ENCODE data around the gene ARMC12. TPM values are rescaled to one million over a fixed set of nuclear protein-coding genes. Genes with fewer than 3 reads are reported as not detected.

The ARMC12 gene
- total and polyA plus RNA-seq, 2 donors (not counting 3 experiments of a cell fraction or from before 2014, with no cell fraction given): 0.91 to 1.9 TPM

GRCh38 chr6:35746516-35746915 is 9.7 kb downstream of the ARMC12 start:
- Histone ChIP-seq H3K36me3 (ENCODE audit: control insufficient read depth in 2 of 2, extremely low read depth in 1 of 2, insufficient read depth in 2 of 2, low read length in 2 of 2) (no peaks in the 10 kb centered on the region), H2AFZ (ENCODE audit: low read depth, low read length) (no peak overlapping the region), H3K9ac (replicated peaks; ENCODE audit: extremely low read depth, insufficient read depth, low read length) (no peak overlapping the region), H3K9me3 (replicated peaks; ENCODE audit: control insufficient read depth, insufficient read depth, low read length) (no peaks in the 10 kb centered on the region), H3K27ac (ENCODE audit: insufficient read depth, low read depth, low read length) (no peak overlapping the region), H4K20me1 (replicated peaks; ENCODE audit: control insufficient read depth, extremely low read depth, insufficient read depth, low read length) (no peaks in the 10 kb centered on the region), H3K4me2 (ENCODE audit: insufficient read depth, low read length) (no peak overlapping the region), H3K27me3 (ENCODE audit: control insufficient read depth in 2 of 2, insufficient read depth in 2 of 2, low read length in 2 of 2) (peaks cover 2 to 6% of the 10 kb centered on the region in 2 experiments), H3K4me3 (replicated peaks in 1 of 3; ENCODE audit: insufficient read depth in 1 of 3, low read depth in 1 of 3, low read length in 3 of 3) (no peak overlapping the region), H3K79me2 (ENCODE audit: control insufficient read depth, insufficient read depth, low read length) (no peaks in the 10 kb centered on the region), H3K9me1 (replicated peaks; ENCODE audit: control insufficient read depth, extremely low read depth, insufficient read depth, low read length) (no peaks in the 10 kb centered on the region), H3K4me1 (ENCODE audit: control insufficient read depth, extremely low read depth, insufficient read depth, low read length) (no peaks in the 10 kb centered on the region)
- FAIRE-seq: no peak
- TF ChIP-seq CTCF (IDR thresholded peaks at IDR 0.05; ENCODE audit: extremely low read depth in 1 of 2, insufficient read depth in 1 of 2, low read depth in 1 of 2, low read length in 2 of 2) (no peak), POLR2AphosphoS5 (IDR thresholded peaks at IDR 0.05; ENCODE audit: insufficient read depth, low read depth, low read length) (no peak), FOS (IDR thresholded peaks at IDR 0.05; ENCODE audit: borderline replicate concordance, insufficient read depth, low read length) (no peak), MAX (IDR thresholded peaks at IDR 0.05; ENCODE audit: insufficient read depth, insufficient read length) (no peak), GATA2 (IDR thresholded peaks at IDR 0.05; ENCODE audit: insufficient read depth, insufficient read length, low read depth, low read length) (no peak), POLR2A (IDR thresholded peaks at IDR 0.05; ENCODE audit: low read depth, low read length) (no peak), JUN (IDR thresholded peaks at IDR 0.05; ENCODE audit: borderline replicate concordance, insufficient read depth, insufficient read length, low read depth) (no peak), EZH2 (IDR thresholded peaks at IDR 0.05; ENCODE audit: borderline replicate concordance, low read depth, low read length, severe bottlenecking) (no peak), MYC (IDR thresholded peaks at IDR 0.05; ENCODE audit: low read depth, low read length) (no peak)
- intact Hi-C loops (cut with micrococcal nuclease): no loop called here
- CTCF ChIA-PET: interaction anchor here (1.2 to 2.3 kb wide), 2 partner anchors 10 to 11 kb away, joined by 3 to 8 read pairs; partner anchors contain the start of gene ARMC12
- no peak for DNase-seq (ENCODE audit: low read depth, low spot score)
- no TSS peak for BruUV-seq (replicated peaks)
- POLR2A ChIA-PET: no interaction called here
- dilution Hi-C loops (cut with MboI; ENCODE audit: extremely low pct_ligation_motif_present, low sequenced_read_pairs): no loop called here

Measured in endothelial cell of umbilical vein (primary cell).